Stimulated activated CD8-positive, alpha-beta memory T cell treated with anti-CD3 and anti-CD28 coated beads, Interleukin-4, amount 100 ng/mL, for 24 hours (primary cell): ENCODE measurements around the gene MAGEB17.
"Not testable (repeated sequence)": the region's sequence is repeated elsewhere in the genome, so short reads cannot be mapped to it uniquely, and the experiment has no call there.

Source experiments
- DNase-seq: peaks from one replicate; pipeline ENCODE4 v3.0.0-alpha.2; 2020; ENCODE audit warnings: low read depth

MAGEB17 gene, protein sequence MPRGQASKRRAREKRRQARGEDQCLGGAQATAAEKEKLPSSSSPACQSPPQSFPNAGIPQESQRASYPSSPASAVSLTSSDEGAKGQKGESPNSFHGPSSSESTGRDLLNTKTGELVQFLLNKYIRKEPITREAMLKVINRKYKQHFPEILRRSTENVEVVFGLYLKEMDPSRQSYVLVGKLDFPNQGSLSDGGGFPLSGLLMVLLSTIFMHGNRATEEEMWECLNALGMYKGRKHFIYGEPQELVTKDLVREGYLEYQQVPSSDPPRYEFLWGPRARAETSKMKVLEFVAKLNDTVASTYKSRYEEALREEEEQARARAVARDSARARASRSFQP

DNA sequence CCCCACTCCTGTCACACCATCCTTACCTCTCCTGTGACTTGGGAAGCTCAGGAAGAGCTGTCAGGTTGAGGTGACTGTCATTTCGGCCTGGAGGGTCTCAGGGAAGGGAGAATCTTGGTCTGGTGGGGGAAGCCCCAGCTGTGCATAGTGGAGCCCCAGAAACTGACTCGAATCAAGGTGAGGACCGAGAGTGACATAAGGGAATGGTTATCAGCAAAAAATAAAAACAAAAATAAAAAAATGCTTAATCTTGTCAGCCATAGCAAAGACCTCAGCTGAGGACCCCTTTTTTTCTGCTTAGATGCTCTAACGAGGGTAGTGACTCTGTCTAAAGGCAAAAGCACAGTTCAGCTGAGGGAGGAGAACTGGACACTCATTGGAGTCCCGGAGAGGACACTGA is at the start of gene MAGEB17:
Gene MAGEB17, plus strand, starts transcription at position 301 of the 400 bp plus-strand sequence. CDS start 2,902 bp downstream, outside the sequence.
- no peak for DNase-seq

DNA sequence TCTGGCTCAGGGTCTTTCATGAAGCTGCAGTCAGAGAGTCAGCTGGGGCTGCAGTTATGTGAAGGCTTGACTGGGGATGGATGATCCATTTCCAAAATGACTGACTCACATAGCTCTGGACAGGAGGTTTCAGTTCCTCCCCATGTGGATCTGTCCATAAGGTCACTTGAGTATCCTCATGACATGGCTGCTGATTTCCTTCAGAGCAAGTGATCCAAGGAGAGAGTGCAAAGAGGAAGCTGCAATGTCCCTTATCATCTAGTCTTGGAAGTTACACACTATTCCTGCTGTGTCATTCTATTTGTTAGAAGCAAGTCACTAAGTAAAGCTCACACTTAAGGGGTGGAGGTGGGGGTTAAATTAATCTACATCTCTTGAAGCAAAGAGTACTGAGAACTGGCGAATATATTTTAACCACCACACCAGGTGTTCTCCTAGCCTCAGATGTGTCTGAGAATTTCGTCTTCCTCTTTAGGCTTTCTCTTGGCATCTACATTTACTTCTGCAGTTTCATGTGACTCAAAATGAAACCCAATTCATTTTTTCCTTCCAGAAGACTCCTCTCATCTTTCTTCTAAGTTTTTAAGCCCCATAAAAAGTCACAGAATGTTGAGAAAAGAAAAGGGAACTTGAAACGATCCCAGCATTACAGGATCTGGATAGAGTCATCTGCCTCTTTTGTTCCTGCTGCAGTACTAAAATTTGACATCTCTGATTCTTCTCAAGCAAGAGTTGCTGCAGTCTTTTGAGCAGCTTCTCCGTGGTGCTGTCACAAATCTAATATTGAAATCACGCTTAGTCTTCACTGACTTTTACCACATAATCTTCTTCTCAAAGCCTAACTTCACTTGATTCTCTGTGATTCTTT is 47.7 kb upstream of the MAGEB17 start:
- no peak for DNase-seq

DNA sequence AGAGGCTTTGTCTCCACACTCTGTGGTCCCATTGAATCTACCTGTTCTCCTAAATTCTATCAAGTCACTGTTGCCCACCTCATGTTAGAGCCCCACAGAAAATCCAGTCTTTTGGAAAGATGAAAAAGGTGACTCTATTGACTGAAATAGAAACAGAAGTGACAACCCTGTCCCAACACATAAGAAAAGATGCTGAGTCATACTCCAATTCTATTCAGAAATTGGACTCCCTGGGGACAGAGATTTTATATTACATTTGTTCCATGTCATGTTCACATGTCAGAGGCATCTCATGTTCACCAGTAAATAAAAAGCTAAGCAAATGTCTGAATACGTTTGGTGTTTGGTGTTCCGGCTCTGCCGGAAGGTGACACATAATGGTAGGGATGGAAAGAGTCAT is 46.9 kb upstream of the MAGEB17 start:
- no peak for DNase-seq

DNA sequence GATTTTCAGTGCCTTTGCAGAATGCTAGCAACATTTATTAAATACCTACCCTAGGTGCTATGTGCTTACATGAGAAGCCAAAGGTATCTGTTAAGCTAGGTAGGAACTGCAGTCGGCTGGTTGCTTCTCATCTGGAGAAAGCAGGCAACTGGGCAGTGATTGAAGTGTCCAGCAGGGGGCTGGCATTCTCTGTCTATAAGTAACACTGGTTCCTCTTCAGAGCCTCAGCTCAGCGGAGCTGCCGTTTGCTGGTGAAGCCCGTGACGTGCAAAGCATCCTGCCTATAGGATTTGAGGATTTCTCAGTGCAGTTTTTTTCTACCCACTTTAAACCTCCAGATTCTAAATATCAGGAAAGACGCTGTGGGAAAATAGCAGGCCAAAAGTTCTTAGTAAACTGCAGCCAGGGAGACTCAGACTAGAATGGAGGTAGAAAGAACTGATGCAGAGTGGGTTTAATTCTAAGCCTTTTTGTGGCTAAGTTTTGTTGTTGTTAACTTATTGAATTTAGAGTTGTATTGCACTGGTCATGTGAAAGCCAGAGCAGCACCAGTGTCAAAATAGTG is 44.0 kb upstream of the MAGEB17 start, which contains the start of gene GRPR:
Gene GRPR, plus strand, starts transcription at position 344 of the 565 bp plus-strand sequence. CDS start 389 bp downstream, outside the sequence.
- peak; percentile 44 for DNase-seq

DNA sequence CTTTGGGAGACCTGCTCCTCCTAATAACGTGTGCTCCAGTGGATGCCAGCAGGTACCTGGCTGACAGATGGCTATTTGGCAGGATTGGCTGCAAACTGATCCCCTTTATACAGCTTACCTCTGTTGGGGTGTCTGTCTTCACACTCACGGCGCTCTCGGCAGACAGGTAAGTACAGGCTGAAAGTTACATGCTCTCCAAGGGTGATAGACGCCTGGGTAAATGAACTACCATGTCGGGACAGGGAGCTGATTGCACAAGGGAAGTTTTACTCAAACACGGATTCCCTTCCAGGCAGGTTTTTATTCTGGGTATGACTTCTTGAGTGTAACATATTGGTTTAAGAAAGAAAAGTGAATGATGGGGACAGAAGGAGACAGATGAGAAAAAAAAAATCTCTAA is 43.1 kb upstream of the MAGEB17 start:
- no peak for DNase-seq

DNA sequence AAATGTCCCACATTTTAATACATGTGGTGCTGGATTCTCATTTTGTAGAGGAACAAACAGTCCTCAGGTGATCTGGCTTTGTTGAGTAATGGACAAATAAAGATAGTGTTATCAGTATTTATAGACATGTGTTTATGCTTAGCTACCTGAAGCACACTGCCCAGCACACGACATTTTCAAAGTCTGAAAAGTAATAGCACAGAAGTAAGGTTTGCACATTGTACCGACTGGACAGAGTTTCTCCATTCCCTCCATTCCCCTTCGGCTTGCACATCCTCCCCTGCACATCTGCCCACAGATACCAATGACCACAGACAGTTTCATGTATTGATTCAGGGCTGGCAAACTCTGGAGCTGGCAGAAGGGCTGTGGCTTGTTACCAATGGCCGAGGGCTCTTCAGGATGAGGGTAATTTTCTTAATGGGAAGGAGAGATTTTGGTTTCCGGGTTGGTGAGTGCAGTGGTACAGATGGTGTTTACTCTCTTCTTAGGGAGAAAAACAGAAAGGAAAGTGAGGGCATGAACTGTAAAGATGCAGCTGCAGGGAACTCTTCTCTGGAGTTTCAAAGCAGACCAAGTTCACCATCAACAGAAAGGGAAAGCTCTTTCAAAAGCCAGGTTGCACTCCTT is 41.6 kb upstream of the MAGEB17 start:
- DNase-seq, result no peak

DNA sequence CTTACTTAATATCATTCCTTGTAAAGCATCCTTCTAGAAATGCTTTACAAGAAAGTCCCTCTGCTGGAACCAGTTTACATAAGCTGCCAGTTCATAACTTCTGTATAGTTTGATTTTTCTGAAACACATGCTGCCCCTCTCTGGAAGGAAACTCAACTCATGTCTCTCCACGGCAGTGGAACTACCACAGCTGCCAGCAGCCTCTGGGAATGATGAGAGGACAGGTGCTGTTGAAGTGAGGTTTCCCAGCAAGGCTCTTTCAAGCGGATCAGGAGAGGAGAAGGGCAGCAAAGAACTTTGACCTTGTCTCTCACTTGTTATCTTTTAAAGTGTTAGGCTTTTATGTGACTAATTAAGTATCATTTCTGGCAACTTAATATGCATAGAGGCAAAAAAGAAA is 36.6 kb upstream of the MAGEB17 start:
- no peak for DNase-seq

DNA sequence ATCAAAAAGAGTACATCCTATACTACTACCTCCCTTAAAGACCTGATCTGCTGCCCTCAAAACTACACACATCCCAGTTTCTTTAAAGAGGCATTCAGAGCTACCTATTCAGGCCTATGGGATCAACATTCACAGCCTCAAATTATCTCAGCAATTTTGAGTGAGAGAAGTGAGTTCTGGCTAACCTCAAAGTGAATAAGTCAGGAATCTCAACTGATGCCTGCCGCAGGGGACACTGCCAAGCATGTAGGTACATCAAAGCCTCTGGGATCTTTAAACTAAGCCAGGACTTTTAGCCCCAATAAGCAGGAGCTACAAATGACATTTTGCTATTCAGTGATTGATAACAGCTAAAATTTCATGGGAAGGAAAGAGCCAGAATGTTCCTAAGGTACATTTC is 32.3 kb upstream of the MAGEB17 start:
- no peak for DNase-seq

DNA sequence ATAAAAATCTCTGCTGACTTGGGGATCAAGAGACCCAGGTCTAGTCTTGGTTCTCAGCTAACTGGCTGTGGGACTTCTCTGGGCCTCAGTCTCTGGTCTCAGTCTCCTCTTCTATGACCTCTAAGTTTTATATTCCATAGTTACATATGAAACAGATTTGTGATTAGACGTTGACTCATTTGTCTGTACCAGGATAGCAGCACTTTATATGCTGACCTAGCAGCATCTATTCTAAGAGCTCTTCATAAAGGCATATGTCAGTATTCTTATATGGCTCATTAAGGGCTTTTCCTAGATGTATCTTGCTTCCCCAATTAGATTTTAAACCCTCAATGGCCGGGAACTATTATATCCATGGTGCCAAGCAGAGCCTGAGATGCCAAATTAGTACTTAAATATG is 31.2 kb upstream of the MAGEB17 start:
- no peak for DNase-seq

DNA sequence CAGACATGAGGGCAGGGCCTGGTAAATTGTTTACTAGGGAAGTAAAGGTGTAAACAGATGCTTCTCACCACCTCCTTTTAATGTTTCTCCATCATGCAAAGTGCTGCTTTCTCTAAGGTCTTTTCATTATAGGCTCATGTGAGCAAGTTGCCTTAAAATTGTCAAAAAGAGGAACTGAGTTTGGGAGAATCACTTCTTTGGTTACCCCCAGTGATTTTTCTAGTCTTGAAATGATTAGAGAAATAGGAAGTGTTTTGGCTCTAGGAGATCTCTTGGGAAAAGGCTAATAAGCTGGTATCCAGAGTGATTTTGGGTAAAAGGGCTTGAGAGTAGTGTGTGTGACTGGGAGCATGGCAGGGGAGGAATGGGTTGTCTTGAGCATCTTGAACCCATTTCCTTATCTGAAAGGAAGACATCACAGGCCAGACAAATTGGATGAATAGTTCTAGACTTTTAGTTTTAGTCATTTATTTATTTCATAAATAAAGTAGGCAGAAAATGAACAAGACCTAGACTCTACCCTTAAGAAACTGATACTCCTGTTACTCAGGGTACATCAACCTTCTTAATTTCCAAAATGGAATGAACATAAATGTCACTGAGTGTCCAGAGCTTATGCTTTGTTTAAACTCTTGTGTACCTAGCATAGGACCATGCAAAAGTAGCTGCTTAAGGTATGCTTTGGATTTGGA is 29.7 kb upstream of the MAGEB17 start:
- DNase-seq, result no peak

DNA sequence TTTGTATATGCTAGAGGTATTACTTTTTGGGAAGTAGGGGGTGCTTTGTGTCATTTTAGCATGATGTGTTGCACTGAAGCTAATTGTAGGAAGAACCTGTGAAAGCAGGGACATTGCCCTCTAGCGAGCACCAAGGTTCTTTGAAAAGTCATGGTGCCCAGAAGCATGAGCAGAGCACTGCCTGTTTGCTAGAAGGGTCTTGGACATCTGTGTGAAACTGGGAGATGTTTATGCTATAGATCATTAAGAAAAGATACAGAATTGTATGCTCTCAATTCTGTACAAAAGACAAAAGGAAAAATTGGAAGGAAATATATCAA is 29.2 kb upstream of the MAGEB17 start:
- DNase-seq, result no peak

DNA sequence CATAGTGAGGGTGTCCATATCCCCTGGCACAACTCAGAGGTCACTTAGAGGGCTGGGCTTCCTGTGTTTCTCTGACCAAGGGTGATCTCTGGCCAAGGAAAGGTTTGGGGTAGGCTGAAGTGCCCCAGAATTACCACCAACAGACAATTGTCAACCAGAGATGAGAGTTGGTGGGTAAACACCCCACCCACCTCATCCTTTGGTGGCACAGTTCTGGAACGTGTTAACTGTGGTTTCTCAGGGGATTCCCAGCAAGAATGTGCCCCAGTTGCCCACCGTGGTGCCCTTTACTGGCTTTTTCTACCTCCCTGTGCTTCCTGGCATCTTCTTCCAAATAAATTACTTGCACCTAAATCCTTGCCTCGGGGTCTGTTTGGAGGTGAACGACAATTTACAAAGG is 26.8 kb upstream of the MAGEB17 start:
- DNase-seq, result no peak

DNA sequence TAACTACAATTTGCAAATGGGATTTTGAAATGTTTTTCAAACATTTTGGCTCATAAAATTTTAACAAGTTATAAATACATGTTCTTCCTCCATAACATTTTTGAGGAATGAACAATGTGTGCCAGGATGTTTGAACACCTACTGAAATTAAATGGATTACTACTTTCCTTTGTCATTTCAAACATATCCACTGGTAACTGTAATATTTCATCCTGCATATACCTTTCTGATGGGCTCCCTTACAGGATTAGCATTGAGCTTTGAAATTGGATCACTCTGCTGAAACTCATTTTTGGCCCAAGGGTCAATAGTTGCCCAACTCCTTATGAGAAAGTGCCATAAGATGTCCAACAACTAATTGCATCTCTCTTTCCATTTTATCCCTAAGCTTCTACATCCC is 26.3 kb upstream of the MAGEB17 start:
- DNase-seq, result no peak

DNA sequence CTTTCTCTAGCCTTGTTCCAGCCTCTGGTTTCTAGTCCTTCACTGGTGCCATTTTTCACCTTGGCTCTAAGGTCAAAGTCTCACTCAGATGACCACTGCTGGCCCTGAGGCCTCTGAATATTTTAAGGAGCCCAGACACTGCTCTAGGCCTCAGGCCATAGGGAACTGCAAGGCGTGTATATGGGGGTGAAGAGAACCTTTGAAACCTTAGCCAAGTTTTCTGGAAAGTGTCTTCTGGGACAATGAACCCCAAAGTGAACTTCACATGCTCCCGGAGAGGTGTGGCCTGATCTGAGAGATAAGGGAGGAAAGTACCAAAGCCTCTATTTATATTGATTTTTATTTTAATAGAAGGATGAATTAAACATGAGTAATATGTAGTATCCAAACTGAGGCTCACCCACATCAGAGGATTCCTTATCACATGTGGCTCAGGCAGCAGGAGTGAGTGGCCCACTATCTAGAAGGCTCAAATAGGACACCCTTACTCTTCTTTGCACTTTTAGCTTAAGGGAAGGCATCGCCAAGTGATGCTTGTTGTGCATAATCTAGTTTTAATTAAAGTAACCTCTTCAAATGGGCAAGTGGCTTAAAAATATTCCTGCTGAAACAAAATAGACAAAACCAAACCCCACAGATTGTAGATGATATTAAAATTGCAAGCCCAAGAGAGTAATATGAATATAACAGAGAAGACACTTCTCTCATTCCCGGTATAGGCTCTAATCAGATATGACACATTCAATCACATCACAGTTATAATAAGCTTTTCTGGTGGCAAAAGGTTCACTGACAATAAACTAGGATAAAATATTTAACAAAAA is 25.6 kb upstream of the MAGEB17 start:
- DNase-seq, result no peak

DNA sequence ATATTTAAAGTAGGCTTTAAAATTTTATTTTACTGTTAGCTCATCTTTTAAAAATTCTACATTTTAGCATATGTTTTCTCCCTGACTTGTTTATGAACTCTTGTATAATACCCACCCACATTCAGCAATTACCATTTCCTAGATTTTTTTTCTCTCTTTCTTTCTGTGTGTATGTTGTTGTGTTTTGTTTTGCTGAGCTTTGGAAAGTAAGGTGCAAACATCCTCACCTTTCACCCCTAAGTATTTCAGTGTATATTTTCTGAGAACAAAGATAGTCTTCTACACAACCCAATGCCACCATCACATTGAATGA is 25.1 kb upstream of the MAGEB17 start:
- DNase-seq, result no peak

DNA sequence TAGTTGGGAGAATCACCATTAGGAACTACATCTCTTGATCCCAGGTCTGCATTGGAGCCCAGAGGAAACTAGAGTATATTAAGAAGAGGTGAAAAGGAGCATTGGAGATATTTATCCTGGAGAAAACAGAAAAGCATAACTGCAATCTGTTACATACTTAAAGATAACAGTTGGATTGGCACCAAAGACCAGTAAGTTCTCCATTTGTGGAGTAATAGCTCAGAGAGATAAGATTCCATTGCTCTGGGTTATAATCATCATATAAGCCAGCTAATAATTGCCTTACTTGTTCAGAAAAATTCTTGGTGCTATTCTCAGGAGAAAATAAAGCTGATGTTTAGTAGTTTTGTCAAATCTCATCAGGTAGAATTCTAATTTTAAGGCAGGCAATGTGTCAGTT is 23.3 kb upstream of the MAGEB17 start:
- no peak for DNase-seq

DNA sequence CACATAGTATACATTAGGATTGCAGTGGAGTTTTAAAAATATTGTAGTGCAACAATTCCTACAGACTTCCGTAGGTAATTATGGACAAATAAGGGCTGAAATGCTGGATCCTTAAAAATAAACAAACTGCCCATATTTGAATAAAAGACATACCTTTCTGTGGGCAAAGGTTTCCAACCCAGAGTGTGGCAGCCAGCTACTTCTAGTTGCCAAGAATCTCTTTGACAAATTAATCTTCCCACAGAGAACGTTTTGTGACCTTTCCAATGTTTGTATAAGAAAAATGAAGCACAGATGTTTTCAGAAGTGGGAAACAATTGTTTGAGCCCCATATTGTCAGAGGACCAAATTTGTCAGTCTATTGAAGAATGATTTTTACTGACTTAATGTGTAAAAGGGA is 22.9 kb upstream of the MAGEB17 start:
- no peak for DNase-seq

DNA sequence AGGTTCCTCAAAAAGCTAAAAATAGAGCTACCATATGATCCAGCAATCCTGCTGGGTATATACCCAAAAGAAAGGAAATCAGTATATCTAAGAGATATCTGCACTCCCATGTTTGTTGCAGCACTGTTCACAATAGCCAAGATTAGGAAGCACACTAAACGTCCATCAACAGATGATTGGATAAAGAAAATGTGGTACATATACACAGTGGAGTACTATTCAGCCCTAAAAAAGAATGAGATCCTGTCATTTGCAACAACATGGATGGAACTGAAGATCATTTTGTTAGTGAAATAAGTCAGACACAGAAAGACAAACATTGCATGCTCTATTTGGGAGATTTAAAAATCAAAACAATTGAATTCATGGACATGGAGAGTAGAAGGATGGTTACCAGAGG is 22.2 kb upstream of the MAGEB17 start:
- not testable (repeated sequence) for DNase-seq

DNA sequence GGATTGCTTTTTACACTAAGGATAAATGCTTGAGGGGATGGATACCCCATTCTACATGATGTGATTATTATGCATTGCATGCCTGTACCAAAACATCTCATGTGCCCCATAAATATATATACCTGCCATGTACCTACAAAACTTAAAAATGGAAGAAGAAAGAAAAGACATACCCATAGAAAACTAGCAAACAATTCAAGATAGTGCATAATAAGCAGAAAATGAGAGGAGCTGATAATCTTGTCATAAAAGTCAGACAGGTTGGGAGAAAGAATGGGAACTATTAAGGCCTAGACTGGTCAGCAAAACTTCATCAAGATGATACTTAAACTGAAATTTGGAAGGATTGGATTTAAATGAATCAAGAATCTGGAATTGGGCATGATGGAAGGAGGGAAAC is 21.6 kb upstream of the MAGEB17 start:
- DNase-seq, result no peak

DNA sequence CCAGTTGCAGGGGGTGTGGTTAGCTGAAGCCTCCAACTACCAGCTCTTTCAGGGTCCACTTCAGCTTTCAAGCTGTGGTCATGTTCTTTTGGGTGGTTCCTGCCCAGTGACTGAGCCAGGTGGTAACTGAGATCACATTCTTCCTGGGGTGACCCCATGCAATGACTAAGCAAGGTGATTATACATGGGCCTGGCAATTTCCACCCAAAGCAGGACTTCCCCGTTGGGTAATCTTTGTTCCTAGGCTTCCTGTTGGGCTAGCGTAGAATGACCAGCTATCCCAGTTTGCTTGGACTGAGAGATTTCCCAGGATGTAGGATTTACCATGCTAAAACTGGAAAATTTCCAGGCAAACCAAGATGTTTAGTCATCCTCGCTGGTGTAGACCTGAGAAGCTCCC is 18.4 kb upstream of the MAGEB17 start:
- DNase-seq, result no peak

DNA sequence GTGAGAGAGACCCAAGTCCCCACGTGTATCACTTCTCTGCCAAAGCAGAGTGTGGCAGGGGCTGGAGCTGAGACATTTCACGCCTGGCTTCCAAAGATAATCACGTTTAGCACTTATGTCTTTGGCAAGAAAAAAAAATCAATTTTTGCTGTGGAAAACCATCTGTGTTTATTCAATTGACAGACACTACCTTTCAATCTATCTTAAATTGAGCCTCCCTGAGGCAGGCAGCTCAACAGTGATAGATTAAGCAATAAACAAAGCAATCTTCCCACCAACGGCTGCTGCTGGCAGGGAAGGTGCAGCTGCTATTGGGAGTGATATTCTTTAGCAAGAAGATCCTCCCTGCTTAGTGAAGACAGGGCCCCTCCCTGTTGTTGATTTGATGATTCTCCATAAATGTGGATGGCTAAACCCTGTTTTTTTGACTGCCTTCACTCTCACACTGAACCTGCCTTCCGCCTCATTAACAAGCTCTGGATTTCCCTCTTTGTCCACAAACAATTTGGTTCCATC is 11.6 kb upstream of the MAGEB17 start:
- no peak for DNase-seq
